ENCODE results near the gene CREB5.

CREB5 gene

GRCh38 chr7:28871077-28871476, 458.8 kb downstream of the CREB5 start:
- H3K9me3 Mint-ChIP-seq = no peaks in the 10 kb centered on the region
- no peak overlapping the region for H3K4me3 Mint-ChIP-seq
- H3K4me1 Mint-ChIP-seq (ENCODE audit: low read depth) = no peaks in the 10 kb centered on the region
- no peaks in the 10 kb centered on the region for H3K36me3 Mint-ChIP-seq (ENCODE audit: low read depth)
- no peak overlapping the region for H3K27ac Mint-ChIP-seq
- peaks cover 33% of the 10 kb centered on the region for H3K27me3 Mint-ChIP-seq

GRCh38 chr7:28871631-28872030, 459.3 kb downstream of the CREB5 start:
- Mint-ChIP-seq H3K4me1 (ENCODE audit: low read depth) (no peaks in the 10 kb centered on the region), H3K36me3 (ENCODE audit: low read depth) (no peaks in the 10 kb centered on the region), H3K27me3 (peaks cover 34% of the 10 kb centered on the region), H3K9me3 (no peaks in the 10 kb centered on the region), H3K27ac (no peak overlapping the region), H3K4me3 (no peak overlapping the region)

GRCh38 chr7:28872226-28872625, 459.9 kb downstream of the CREB5 start:
- H3K4me3 Mint-ChIP-seq = no peak overlapping the region
- H3K27ac Mint-ChIP-seq = no peak overlapping the region
- H3K27me3 Mint-ChIP-seq = peaks cover 37% of the 10 kb centered on the region
- H3K4me1 Mint-ChIP-seq (ENCODE audit: low read depth) = no peaks in the 10 kb centered on the region
- H3K36me3 Mint-ChIP-seq (ENCODE audit: low read depth) = no peaks in the 10 kb centered on the region
- H3K9me3 Mint-ChIP-seq = no peaks in the 10 kb centered on the region

GRCh38 chr7:28873365-28873764, 461.0 kb downstream of the CREB5 start:
- Mint-ChIP-seq H3K27me3 (peaks cover 33% of the 10 kb centered on the region), H3K4me1 (ENCODE audit: low read depth) (no peaks in the 10 kb centered on the region), H3K9me3 (no peaks in the 10 kb centered on the region), H3K27ac (no peak overlapping the region), H3K36me3 (ENCODE audit: low read depth) (no peaks in the 10 kb centered on the region), H3K4me3 (no peak overlapping the region)

- H3K27me3 Mint-ChIP-seq = peaks cover 39% of the 10 kb centered on the region
- no peak overlapping the region for H3K4me3 Mint-ChIP-seq
- no peak overlapping the region for H3K27ac Mint-ChIP-seq
- no peaks in the 10 kb centered on the region for H3K36me3 Mint-ChIP-seq (ENCODE audit: low read depth)
- H3K9me3 Mint-ChIP-seq = no peaks in the 10 kb centered on the region
- H3K4me1 Mint-ChIP-seq (ENCODE audit: low read depth) = no peaks in the 10 kb centered on the region
Measured at GRCh38 chr7:28874001-28874400, 461.7 kb downstream of the CREB5 start.

Measured in stimulated activated naive CD8-positive, alpha-beta T cell treated with anti-CD3 and anti-CD28 coated beads, Interleukin-15, Interleukin-2, amounts not matched to agents 100 ng/mL and 50 ng/mL, for 24 hours (primary cell).